DND-41 (cell line): ENCODE results near the gene UBE2N.

Experiments
- ATAC-seq: fragments of 200-7000 bp; cut with Tn5 transposase; 3 replicates; pipeline ENCODE4 v1.9.1; 2021; ENCODE audit warnings: low read depth; ENCODE audit not compliant: insufficient read depth
- DNase-seq: peaks from one replicate; pipeline ENCODE4 v3.0.0-alpha.2; 2020
- H2AFZ ChIP-seq: 2 replicates; pipeline ENCODE4 v1.6.0; 2012; ENCODE audit warnings: low read depth, low read length
- H3K27ac ChIP-seq: 2 replicates; pipeline ENCODE4 v1.5.1; 2012; ENCODE audit warnings: low read length, inconsistent platforms
- H3K27me3 ChIP-seq: fragments of 200-600 bp; sonication (generic); 2 replicates; pipeline ENCODE4 v1.6.0; 2012; ENCODE audit warnings: low read length, mild to moderate bottlenecking, inconsistent platforms; ENCODE audit not compliant: insufficient read depth, poor library complexity
- H3K36me3 ChIP-seq: 2 replicates; pipeline ENCODE4 v1.5.1; 2012; ENCODE audit warnings: low read length, inconsistent platforms; ENCODE audit not compliant: insufficient read depth
- H3K4me1 ChIP-seq: 2 replicates; pipeline ENCODE4 v1.5.1; 2012; ENCODE audit warnings: mild to moderate bottlenecking, low read length; ENCODE audit not compliant: insufficient read depth
- H3K4me2 ChIP-seq: 2 replicates; pipeline ENCODE4 v1.6.0; 2012; ENCODE audit warnings: mild to moderate bottlenecking, moderate library complexity, low read length, inconsistent platforms; ENCODE audit not compliant: insufficient read depth
- H3K4me3 ChIP-seq, 2 experiments: fragments of 200-600 bp in 1 of 2; shearing (Covaris generic) in 1 of 2; 2 replicates each; pipeline ENCODE4 v1.5.1; 2012 to 2016; ENCODE audit warnings: inconsistent platforms in 2 of 2, low read length in 2 of 2, mild to moderate bottlenecking in 2 of 2, low read depth in 1 of 2, moderate library complexity in 1 of 2
- H3K79me2 ChIP-seq: 2 replicates; pipeline ENCODE4 v1.6.0; 2012; ENCODE audit warnings: low read length, inconsistent platforms; ENCODE audit not compliant: insufficient read depth
- H3K9ac ChIP-seq: 2 replicates; pipeline ENCODE4 v1.6.0; 2012; ENCODE audit warnings: low read depth, mild to moderate bottlenecking, inconsistent platforms, low read length, moderate library complexity
- H3K9me3 ChIP-seq: 2 replicates; pipeline ENCODE4 v1.5.1; 2012; ENCODE audit warnings: low read length, moderate library complexity, mild to moderate bottlenecking, inconsistent platforms; ENCODE audit not compliant: insufficient read depth, severe bottlenecking
- H4K20me1 ChIP-seq: 2 replicates; pipeline ENCODE4 v1.6.0; 2012; ENCODE audit warnings: low read length; ENCODE audit not compliant: insufficient read depth
- EZH2 ChIP-seq: IDR thresholded peaks from 3 replicates; pipeline ENCODE4 v1.6.1; 2012; ENCODE audit warnings: borderline replicate concordance, low read depth, mild to moderate bottlenecking, moderate library complexity, low read length, inconsistent platforms; ENCODE audit not compliant: severe bottlenecking
- TF ChIP-seq, protein P1 (sequence below): IDR thresholded peaks from 2 replicates; pipeline ENCODE4 v1.5.1; 2012; ENCODE audit warnings: borderline replicate concordance, low read length, moderate library complexity, mild to moderate bottlenecking; ENCODE audit not compliant: poor library complexity, severe bottlenecking; ENCODE audit errors: extremely low read depth

The UBE2N gene

GRCh38 chr12:93356214-93356613, 85.5 kb downstream of the UBE2N start:
- peaks cover 2% of the 10 kb centered on the region for H3K4me1 ChIP-seq
- no peaks in the 10 kb centered on the region for H3K36me3 ChIP-seq
- no peak for ATAC-seq
- no peak overlapping the region for H3K4me2 ChIP-seq
- H2AFZ ChIP-seq, result no peak overlapping the region
- TF ChIP-seq, protein P1, sequence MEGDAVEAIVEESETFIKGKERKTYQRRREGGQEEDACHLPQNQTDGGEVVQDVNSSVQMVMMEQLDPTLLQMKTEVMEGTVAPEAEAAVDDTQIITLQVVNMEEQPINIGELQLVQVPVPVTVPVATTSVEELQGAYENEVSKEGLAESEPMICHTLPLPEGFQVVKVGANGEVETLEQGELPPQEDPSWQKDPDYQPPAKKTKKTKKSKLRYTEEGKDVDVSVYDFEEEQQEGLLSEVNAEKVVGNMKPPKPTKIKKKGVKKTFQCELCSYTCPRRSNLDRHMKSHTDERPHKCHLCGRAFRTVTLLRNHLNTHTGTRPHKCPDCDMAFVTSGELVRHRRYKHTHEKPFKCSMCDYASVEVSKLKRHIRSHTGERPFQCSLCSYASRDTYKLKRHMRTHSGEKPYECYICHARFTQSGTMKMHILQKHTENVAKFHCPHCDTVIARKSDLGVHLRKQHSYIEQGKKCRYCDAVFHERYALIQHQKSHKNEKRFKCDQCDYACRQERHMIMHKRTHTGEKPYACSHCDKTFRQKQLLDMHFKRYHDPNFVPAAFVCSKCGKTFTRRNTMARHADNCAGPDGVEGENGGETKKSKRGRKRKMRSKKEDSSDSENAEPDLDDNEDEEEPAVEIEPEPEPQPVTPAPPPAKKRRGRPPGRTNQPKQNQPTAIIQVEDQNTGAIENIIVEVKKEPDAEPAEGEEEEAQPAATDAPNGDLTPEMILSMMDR, result no peak
- no peak for TF ChIP-seq EZH2
- no peak overlapping the region for H3K4me3 ChIP-seq
- H3K79me2 ChIP-seq, result no peaks in the 10 kb centered on the region
- H3K27ac ChIP-seq, result no peak overlapping the region
- no peak for DNase-seq
- no peaks in the 10 kb centered on the region for H3K9me3 ChIP-seq
- H4K20me1 ChIP-seq, result no peaks in the 10 kb centered on the region
- H3K27me3 ChIP-seq, result no peaks in the 10 kb centered on the region
- no peak overlapping the region for H3K9ac ChIP-seq
